Retinal pigment epithelial cell (primary cell): ENCODE measurements around the gene CPT1C.

ENCODE experiments used
- DNase-seq: peaks from one replicate; pipeline ENCODE4 v3.0.0-alpha.2; 2010; ENCODE audit warnings: low read depth
- H3K4me3 ChIP-seq: 2 replicates; pipeline ENCODE4 v1.5.1; 2011; ENCODE audit warnings: mild to moderate bottlenecking, low read length, control low read depth, moderate library complexity
- CTCF ChIP-seq: conservative IDR thresholded peaks from 2 replicates; pipeline ENCODE4 v1.5.1; 2011; ENCODE audit warnings: low read depth, low read length, control low read depth, inconsistent platforms

The CPT1C gene

GRCh38 chr19:49655570-49656455 lies 35.1 kb upstream of the CPT1C start:
- H3K4me3 ChIP-seq: no peak overlapping the region
- no peak for DNase-seq
- no peak for TF ChIP-seq CTCF

DNA sequence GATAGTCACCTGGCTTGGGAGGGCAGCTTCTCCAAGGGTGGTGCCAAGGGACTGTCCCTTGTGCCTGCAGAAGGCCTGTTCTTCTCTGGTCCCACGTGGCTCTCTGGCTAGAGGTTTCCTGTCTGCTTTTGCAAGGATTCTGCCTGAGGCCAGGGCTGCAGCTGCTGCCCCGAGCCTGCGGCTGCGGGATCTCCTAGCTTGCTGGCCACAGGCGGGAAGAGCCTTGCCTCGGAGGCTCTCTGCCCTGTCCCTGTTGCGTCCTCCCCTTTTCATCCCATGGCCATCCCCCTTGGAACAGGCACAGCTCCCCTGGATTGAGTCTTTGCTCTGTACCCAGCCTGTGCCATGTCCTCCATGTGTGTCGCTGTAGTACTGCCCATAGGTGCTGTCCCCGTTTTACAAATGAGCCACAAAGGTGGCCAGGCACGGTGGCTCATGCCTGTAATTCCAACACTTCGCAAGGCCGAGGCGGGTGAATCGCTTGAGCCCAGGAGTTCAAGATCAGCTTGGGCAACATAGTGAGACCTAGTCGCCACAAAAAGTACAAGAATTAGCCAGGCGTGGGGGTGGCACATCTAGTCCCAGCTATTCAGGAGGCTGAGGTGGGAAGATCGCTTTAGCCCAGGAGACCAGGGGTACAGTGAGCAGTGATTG lies 34.3 kb upstream of the CPT1C start:
- no peak overlapping the region for H3K4me3 ChIP-seq
- no peak for TF ChIP-seq CTCF
- DNase-seq: no peak

- no peak overlapping the region for H3K4me3 ChIP-seq
Observed at GRCh38 chr19:49657493-49658138, 33.3 kb upstream of the CPT1C start.

DNA sequence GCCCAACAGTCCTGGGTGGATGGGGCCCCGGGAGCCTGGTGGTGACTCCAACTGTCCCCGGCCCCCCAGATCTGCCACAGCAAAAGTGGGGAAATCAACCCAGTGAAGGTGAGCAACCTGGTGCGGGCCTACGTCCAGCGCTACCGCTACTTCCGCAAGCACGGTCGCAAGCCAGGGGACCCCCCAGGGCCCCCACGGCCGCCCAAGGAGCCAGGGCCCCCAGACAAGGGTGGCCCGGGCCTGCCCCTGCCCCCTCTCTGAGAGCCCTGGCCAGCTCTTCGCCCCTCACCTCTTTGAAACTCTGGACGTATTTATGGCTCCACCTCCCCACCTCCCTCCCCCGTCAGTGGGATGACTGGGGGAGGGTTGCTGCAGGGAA lies 32.8 kb upstream of the CPT1C start:
- H3K4me3 ChIP-seq: no peak overlapping the region
- DNase-seq: no peak
- TF ChIP-seq CTCF: no peak

More at GRCh38 chr19:49657493-49658138, 33.3 kb upstream of the CPT1C start:
- DNase-seq: no peak
- no peak for TF ChIP-seq CTCF

DNA sequence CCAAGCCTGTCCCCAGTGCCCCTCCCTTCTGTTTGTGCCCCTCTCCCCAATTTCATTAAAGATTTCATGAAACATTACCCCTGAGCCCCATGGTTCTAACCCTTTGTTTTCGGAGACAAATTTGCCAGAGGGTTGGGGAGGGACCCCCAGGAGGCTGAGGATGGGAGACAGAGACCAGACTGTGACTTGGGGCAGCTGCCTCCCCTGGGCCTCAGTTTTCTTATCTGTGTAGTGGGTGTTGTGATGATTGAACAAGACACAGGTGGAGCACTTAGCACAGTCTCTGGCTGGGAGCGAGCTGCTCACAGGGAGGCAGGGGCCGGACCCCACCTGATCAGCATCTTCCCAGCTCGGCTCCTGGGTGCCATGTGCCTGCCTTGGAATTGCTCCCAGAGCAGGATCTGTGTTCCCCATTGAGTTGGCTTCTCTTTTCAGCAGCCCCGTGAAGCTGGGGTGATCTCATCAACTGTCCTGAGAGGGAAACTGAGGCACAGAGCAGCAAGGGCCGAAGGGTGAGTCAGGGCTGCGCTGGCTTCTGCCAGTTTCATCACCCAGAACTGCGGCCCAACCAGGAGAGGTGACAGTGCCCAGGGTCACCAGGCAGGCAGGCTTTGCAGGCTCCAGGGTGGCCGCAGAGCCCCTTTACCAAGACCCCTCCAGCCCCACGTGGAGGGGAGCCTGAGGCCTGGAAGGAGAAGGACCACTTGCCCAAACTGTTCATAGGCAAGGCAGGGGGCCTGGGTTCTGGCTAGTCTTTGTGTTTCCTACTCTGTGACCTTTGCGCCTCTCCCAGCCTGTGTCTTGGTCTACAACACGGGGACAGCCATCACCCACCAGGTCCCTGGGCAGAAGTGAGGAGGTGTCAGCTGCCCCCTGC lies 32.1 kb upstream of the CPT1C start:
- no peak for TF ChIP-seq CTCF
- DNase-seq: no peak
- H3K4me3 ChIP-seq: no peak overlapping the region

DNA sequence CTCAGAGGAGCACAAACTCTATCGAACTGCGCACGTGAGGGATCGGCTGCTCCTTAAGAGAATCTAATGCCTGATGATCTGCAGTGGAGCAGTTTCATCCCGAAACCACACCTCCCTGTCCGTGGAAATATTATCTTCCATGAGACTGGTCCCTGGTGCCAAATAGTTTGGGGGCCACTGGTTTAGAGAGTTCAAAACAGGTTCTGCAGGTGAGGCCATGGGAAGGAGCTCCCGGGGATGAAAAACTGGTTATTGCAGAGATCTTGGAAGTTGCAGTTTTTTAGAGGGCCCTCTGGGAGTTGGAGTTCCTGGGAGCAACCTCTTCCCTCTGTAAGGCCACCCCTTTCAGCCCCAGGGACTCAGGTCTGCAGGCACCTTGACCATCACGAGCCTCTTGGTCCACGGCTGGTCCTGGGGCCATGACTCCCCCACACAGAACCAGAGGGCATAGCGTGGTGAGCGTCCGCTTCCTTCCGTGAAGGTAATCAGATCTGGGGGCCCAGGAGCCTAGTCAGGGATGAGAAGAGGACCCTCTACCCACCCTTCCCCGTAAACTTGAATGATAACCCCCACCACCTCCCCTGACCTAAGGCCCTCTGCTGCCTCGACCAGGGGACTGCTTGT lies 30.5 kb upstream of the CPT1C start:
- TF ChIP-seq CTCF: no peak
- H3K4me3 ChIP-seq: no peak overlapping the region
- DNase-seq: no peak
